ENCODE measurements around the gene CAMK1D.

The CAMK1D gene

GRCh38 chr10:12375076-12375504 is 25.7 kb downstream of the CAMK1D start:
- no peak for DNase-seq (ENCODE audit: low read depth)

GRCh38 chr10:12376211-12376610 is 26.9 kb downstream of the CAMK1D start:
- no peak for DNase-seq (ENCODE audit: low read depth)

GRCh38 chr10:12377658-12378290 is 28.4 kb downstream of the CAMK1D start:
- no peak for DNase-seq (ENCODE audit: low read depth)

DNA sequence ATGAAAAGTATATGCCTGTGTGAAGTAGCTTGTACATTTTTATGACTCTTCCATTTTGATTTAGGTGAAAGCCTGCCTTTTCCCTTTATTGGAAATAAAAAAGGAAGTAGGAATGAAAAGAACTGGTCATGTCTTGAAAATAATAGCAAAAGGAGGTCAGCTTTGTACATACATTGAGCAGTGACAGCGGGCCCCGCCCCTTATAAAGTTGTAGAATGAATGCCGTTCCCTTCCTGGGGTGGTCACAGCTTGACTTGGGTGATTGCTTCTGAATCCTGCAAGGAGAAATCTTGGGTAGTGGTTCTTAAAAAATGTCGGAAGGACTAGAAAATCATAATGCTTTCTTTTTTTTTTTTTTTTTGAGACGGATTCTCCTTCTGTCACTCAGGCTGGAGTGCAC is 31.7 kb downstream of the CAMK1D start:
- no peak for DNase-seq (ENCODE audit: low read depth)

DNA sequence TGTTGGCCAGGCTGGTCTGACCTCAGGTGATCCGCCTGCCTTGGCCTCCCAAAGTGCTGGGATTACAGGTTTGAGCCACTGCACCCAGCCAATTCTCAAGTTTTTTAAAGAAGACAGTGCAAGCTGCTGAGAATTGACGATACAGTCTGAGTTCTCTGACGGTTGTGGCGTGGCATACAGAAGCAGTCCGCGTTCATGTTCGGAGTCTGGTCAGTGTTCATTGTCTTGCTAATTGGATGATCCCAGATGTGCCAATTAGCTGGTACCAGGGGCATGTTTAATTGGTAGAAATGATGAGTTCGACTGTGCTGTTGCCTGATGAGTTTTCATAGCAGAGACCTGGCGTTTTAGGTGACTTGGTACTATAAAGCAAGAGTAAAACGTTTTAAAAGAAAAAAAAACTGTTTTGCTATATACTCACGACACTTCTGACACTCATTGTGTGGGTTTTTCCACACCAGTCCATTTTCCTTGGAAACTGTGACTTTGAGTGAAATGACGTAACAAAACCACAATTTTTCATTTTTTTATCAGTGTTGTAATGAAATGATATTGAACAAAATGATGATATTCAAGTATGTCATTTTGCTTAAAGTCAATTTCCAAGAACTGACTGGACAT is 32.3 kb downstream of the CAMK1D start:
- DNase-seq (ENCODE audit: low read depth) = no peak

- no peak for DNase-seq (ENCODE audit: low read depth)
Observed at GRCh38 chr10:12382157-12382548, 32.8 kb downstream of the CAMK1D start.

- DNase-seq (ENCODE audit: low read depth) = no peak
Observed at GRCh38 chr10:12382956-12383531, 33.7 kb downstream of the CAMK1D start.

DNA sequence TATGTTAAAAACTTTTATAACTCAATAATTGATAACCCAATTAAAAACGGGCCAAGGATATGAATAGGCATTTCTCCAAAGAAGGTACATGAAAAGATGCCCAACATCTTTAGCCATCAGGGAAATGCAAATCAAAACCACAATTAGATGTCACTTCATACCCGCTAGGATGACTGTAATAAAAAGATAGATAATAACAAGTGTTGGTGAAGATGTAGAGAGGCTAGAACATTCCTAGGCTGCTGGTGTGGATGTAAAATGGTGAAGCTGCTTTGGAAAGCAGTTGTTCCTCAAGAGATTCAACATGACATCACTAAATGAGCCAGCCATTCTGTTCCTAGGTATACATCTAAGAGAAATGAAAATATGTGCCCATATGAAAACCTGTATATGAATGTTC is 35.6 kb downstream of the CAMK1D start:
- DNase-seq (ENCODE audit: low read depth) = no peak

DNA sequence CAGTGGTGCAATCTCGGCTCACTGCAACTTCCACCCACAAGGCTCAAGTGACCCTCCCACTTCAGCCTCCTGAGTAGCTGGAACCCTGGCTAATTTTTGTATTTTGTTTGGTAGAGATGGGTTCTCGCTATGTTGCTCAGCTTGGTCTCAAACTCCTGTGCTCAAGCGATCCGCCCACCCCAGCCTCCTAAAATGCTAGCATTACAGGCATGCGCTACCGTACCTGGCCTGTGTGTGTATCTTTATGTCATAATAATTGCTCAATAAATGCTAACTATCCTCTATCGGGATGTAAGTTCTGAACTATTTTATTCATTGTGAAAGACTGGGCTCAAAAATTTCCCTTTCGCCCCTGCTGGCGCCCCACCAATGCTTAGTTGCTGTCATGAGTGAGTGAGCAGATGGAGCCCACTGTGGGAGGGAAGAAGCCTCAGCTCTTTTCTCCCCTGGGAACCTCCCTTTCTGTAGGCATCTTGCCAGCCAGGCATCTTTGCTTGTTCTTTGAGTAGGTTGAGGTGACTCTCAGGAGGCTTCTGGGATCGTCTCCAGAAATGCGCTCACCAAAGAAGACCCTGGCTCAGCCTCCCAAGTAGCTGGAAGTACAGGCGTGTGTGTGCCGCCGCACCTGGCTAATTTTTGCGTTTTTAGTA is 38.3 kb downstream of the CAMK1D start:
- DNase-seq (ENCODE audit: low read depth) = no peak

DNA sequence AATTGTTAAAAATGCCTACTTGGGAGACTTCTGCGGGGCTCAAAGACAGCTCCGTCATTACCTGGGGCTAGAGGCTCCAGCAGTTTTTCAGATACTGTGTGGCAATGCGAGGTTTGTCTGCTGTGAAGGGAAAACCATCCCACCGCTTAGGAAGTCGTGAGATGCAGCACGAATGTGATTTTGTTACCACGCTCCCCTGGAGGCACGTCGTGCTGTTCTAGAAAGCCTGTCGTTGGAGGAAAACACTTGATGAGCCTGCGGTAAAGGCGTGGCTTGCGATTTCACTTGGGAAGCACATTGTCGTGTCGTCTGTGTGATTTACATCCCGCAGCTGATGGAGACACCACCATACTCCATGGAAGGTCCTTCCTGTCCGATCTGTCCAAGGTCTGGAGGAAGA is 39.3 kb downstream of the CAMK1D start:
- no peak for DNase-seq (ENCODE audit: low read depth)

GRCh38 chr10:12389154-12389734 is 39.9 kb downstream of the CAMK1D start:
- DNase-seq (ENCODE audit: low read depth) = no peak

DNA sequence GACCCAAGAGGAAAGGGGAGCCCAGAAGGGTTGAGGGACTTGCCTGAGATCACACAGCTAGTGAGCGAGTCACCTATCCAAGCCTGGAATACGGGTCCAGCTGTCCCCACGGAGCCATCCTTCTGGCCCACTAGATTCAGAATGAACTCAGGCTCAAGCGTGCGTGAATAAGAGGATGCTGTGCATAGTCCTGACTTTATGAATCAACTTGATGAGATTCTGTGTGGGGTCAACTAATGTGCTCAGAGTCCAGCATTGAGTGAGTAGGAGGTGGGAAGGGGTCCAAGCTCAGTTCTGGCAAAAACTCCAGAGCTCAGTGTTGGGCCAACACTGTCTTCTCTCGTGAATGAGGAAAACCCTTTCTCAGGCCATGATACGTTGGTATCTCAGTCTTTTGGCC is 41.4 kb downstream of the CAMK1D start:
- DNase-seq (ENCODE audit: low read depth) = no peak

DNA sequence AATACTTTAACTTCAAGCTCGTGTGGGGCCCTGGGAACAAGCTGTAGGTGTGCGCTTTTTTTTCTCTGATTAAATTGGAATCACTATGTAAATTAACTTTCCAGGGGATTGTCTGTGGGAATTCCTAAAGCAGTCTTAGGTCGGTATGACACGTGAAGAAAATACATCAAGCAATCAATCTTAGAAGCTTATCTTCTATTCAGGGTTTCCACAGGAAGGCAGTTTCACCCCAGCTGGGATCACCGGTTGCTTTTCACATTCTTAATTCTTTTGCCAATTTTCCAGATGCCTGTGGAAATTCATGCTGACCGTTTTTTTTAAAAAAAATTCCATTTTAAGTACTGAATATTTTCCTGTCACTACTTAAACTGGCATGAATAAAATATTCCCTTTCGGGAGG is 41.9 kb downstream of the CAMK1D start:
- no peak for DNase-seq (ENCODE audit: low read depth)

DNA sequence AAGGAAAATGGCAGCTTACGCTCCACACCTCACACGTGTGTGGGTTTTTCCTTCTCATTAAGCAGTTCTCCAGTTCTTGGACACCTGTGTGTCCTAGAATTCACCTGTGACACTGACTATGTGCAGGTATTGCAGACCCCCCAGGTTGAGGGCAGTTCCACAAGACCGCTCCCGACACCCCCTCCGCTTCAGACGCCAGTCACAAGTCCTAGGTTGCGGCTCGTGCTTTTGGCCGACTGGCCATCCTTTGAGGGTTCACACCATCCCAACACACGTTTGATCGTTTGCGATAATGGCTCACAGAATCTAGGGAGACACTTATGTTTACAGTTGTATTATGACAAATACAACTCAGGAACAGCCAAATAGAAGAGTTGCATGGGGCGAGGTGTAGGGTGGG is 44.5 kb downstream of the CAMK1D start:
- DNase-seq (ENCODE audit: low read depth) = no peak

DNA sequence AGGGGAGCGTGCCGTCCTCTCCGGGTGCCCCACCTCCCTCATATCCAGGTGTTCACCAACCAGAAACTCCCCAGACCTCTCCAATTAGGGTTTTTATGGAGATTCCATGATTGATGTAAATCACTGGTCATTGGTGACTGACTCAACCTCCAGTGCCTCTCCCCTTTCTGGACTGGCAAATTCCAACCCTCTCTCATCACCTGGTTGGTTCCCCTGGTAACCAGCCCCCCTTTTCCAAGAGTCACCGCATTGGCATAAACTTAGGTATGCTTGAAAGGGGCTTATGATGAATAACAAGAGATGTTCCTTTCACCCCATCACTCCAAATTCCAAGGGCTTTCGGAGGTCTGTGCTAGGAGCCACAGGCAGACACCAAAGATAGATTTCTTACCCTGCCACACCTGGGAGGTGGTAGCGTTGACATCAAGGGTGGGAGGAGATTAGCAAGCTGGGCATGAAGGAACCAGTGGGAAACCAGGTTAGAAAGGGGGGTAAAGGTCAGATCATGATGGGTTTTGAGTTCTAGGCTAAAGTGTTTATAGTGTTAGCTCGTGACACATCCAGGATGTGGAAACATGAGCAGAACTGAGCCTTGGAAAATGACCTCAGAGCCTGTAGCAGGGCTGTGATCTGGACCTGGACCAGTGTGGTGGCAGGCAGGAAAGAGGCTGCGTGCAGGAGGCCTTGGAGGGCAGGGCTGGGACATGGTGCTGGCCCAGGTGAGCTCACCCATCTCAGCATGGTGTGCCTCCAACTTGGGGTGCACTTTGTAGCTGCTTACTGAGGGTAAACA is 45.1 kb downstream of the CAMK1D start:
- DNase-seq (ENCODE audit: low read depth) = no peak

GRCh38 chr10:12396093-12396492 is 46.7 kb downstream of the CAMK1D start:
- DNase-seq (ENCODE audit: low read depth) = no peak

DNA sequence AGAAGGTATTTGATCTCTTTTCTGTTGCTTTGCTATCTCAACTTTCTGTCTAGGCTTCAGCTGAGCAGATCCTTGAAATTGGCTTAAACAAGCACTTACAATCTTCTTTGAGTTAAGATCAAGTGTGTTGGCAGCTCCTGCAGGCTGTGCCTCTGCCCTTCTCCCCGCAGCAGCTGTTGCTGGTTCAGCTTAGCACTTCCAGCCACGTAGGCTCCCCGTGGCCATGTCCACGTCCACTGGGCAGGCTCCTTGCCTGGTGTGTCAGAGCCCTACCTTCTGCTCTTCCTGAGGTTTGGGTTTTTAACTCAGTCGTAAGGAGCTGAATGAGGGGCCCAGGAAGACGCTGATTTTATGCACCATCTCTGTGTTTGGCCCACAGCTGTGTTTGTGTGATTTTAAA is 47.2 kb downstream of the CAMK1D start:
- DNase-seq (ENCODE audit: low read depth) = no peak

DNA sequence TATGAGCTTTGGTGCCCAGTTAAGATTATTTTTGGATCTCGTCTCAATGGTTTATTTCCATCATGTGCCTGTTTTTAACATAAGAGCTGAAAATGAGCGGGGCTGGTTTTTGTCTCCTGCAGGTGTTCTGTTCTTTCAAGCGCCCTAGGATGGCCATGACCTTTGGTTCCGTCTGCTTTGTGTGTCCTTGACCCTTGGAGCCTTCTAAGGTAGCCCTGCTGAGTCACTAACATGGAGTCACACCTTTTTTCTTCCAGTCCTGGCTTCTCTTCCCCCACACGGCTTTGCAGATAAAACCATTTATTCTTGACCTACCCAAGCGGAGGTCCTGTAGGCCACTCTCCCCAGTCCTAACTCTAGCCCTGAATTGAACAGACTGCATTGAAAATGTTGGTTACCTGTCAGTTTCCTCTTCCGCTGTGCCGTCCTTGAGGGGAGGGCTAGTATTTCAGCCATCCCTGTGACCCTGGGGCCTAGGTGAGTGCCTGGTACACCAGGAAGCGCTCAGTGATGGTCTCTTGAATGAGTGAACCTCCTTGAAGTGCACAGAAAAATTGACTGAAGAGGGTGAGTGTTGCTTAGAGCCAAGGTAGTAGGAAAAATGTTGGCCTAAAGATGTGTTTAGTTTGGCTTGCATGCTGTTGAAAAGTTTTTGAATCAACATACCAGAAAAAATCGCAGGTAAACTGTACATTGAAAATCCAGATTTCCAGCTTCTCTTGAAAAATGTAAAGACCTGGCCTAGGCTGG is 48.0 kb downstream of the CAMK1D start:
- no peak for DNase-seq (ENCODE audit: low read depth)

DNA sequence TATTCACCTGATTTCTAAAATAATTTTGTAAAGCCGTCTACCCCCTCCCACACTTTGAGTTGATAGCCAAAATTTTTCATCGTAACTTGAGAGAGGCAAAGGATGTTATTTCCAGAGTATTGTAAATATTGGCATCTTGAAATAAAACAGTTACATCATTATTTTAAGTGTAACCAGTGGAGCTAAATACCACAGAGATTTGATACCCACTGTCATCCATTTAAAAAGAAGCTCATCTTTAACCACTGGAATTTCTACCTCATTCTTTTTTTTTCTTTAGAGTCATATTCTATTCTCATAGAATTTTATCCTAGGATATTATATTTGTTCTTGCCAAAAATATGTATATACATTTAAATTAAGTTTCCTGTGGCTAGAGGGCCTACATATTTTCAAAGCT is 48.6 kb downstream of the CAMK1D start:
- DNase-seq (ENCODE audit: low read depth) = no peak

GRCh38 chr10:12400266-12400931 is 51.1 kb downstream of the CAMK1D start:
- no peak for DNase-seq (ENCODE audit: low read depth)

- DNase-seq (ENCODE audit: low read depth) = no peak
Observed at GRCh38 chr10:12401466-12401865, 52.1 kb downstream of the CAMK1D start.
